Immature natural killer cell (primary cell): Measurements from ENCODE around the gene PGAM4. TPM values are rescaled to one million over a fixed set of nuclear protein-coding genes. Genes with fewer than 3 reads are reported as not detected.
A peak's percentile ranks its signal among the peaks of the same experiment; 100 is the strongest.
"Not testable (repeated sequence)": the region's sequence is repeated elsewhere in the genome, so short reads cannot be mapped to it uniquely, and the experiment has no call there.

ENCODE experiments used
- DNase-seq, 3 donors: peaks; one replicate each; pipeline ENCODE4 v3.0.0; 2022; ENCODE audit warnings: mixed read lengths in 1 of 3
- H3K27ac Mint-ChIP-seq, 6 donors: one replicate each; pipeline ENCODE4 v1.8.0; 2020; ENCODE audit warnings: mixed read lengths in 6 of 6, mild to moderate bottlenecking in 5 of 6, inconsistent platforms in 4 of 6, moderate library complexity in 3 of 6
- H3K27me3 Mint-ChIP-seq, 3 donors: one replicate each; pipeline ENCODE4 v1.8.0; 2020 to 2021; ENCODE audit warnings: low read depth in 3 of 3, mild to moderate bottlenecking in 3 of 3, mixed read lengths in 3 of 3, moderate library complexity in 3 of 3, inconsistent platforms in 1 of 3
- H3K36me3 Mint-ChIP-seq, 3 donors: one replicate each; pipeline ENCODE4 v1.8.0; 2020; ENCODE audit warnings: mixed read lengths in 3 of 3, inconsistent platforms in 2 of 3, mild to moderate bottlenecking in 2 of 3
- H3K4me1 Mint-ChIP-seq, 2 donors: one replicate each; pipeline ENCODE4 v1.8.0; 2020; ENCODE audit warnings: inconsistent platforms in 2 of 2, mild to moderate bottlenecking in 2 of 2, mixed read lengths in 2 of 2, moderate library complexity in 1 of 2
- H3K4me3 Mint-ChIP-seq, 5 donors: one replicate each; pipeline ENCODE4 v1.8.0; 2020; ENCODE audit warnings: mild to moderate bottlenecking in 5 of 5, mixed read lengths in 5 of 5, inconsistent platforms in 3 of 5, moderate library complexity in 3 of 5
- H3K9me3 Mint-ChIP-seq, 6 donors: one replicate each; pipeline ENCODE4 v1.8.0; 2020; ENCODE audit warnings: mild to moderate bottlenecking in 6 of 6, mixed read lengths in 6 of 6, inconsistent platforms in 4 of 6, moderate library complexity in 3 of 6
- polyA plus RNA-seq, 3 donors: library from polyadenylated mRNA; unstranded; fragments of 300-500 nt; fragmentation: Illumina TruSeq; gene quantifications; one replicate each; pipeline ENCODE4 v1.2.3, GENCODE V29; 2021

PGAM4 gene
- polyA plus RNA-seq, 3 donors from 2014 or later: 0.38 to 0.52 TPM; not detected in 1

DNA sequence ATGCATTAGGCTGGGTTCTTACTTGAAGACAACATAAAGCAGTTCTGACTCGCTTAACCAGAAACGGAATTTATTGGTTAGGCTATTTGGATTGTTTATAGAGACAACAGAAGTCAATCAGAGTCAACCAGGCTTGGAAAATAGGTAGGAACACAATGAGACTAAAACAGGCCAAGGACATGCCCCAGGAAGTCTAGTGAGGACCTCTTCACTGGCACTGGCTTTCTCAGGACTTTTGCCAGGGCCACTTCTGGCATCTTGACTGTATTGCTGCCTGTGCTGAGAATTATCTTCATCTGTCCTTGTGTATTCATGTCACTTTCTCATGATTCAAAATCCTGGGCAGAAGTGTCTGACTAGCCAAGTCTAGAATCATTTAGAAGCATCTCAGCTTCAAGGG, 19.6 kb downstream of the PGAM4 start:
- no peak overlapping the region for H3K4me3 Mint-ChIP-seq
- no peaks in the 10 kb centered on the region for H3K9me3 Mint-ChIP-seq
- peaks cover 0 to 3% (median 0%) of the 10 kb centered on the region in 3 donors for H3K36me3 Mint-ChIP-seq
- H3K27me3 Mint-ChIP-seq: peaks cover 0 to 4% (median 0%) of the 10 kb centered on the region in 3 donors
- H3K4me1 Mint-ChIP-seq: peaks cover 0 to 14% of the 10 kb centered on the region in 2 donors
- H3K27ac Mint-ChIP-seq: no peak overlapping the region
- no peak for DNase-seq

GRCh38 chrX:77946571-77946970, 22.9 kb downstream of the PGAM4 start:
- Mint-ChIP-seq H3K9me3 (no peaks in the 10 kb centered on the region), H3K36me3 (peaks cover 0 to 3% (median 0%) of the 10 kb centered on the region in 3 donors), H3K27ac (no peak overlapping the region), H3K27me3 (peaks cover 0 to 4% (median 3%) of the 10 kb centered on the region in 3 donors), H3K4me1 (peaks cover 3 to 6% of the 10 kb centered on the region in 2 donors), H3K4me3 (no peak overlapping the region)
- DNase-seq: no peak

DNA sequence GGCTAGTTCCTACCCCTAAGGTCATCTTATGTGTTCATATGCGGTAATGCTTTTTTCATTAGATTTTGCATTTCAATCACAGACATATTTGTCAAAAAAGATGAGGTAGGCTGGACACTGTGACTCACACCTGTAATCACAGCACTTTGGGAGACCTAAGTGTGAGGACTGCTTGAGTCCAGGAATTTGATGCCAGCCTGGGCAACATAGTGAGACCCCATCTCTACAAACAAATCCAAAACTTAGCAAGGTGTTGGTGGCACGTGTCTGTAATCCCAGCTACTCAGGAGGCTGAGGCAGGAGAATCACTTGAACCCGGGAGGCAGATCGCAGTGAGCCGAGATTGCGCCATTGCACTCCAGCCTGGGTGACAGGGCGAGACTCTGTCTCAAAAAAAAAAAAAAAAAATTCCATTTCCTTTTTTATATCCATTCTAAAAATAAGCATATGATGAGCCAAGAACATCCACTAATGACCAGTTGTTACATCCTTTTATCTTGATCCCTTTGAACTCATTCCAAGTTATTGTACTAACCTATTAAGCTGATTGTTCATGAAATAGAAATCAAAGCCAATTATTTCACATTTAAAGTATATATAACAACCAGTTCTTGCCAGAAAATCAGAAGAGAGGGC, 23.4 kb downstream of the PGAM4 start:
- Mint-ChIP-seq H3K4me1 (peaks cover 3 to 6% of the 10 kb centered on the region in 2 donors), H3K9me3 (no peaks in the 10 kb centered on the region), H3K36me3 (peaks cover 0 to 3% (median 0%) of the 10 kb centered on the region in 3 donors), H3K27me3 (peaks cover 0 to 3% (median 1%) of the 10 kb centered on the region in 3 donors), H3K27ac (no peak overlapping the region), H3K4me3 (no peak overlapping the region)
- no peak for DNase-seq

DNA sequence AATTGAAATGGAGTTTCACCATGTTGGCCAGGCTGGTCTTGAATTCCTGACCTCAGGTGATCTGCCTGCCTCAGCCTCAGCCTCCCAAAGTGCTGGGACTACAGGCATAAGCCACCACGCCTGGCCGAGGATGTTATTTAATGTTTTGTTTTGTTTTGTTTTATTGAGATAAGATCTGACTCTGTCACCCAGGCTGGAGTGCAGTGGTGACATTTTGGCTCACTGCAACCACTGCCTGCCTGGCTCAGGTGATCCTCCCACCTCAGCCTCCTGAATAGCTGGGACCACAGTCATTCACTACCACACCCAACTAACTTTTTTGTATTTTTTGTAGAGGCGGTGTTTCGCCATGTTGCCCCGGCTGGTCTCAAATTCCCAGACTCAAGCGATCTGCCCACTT, 24.4 kb downstream of the PGAM4 start:
- not testable (repeated sequence) for H3K36me3 Mint-ChIP-seq, H3K27me3 Mint-ChIP-seq, DNase-seq, H3K4me1 Mint-ChIP-seq, H3K27ac Mint-ChIP-seq, H3K4me3 Mint-ChIP-seq, H3K9me3 Mint-ChIP-seq

GRCh38 chrX:77938083-77938680, 31.3 kb downstream of the PGAM4 start:
- Mint-ChIP-seq H3K27ac (no peak overlapping the region), H3K4me1 (peaks cover under 1 to 2% of the 10 kb centered on the region in 2 donors), H3K4me3 (no peak overlapping the region), H3K9me3 (no peaks in the 10 kb centered on the region), H3K36me3 (no peaks in the 10 kb centered on the region), H3K27me3 (peaks cover 0 to 1% (median 1%) of the 10 kb centered on the region in 3 donors)
- no peak for DNase-seq

DNA sequence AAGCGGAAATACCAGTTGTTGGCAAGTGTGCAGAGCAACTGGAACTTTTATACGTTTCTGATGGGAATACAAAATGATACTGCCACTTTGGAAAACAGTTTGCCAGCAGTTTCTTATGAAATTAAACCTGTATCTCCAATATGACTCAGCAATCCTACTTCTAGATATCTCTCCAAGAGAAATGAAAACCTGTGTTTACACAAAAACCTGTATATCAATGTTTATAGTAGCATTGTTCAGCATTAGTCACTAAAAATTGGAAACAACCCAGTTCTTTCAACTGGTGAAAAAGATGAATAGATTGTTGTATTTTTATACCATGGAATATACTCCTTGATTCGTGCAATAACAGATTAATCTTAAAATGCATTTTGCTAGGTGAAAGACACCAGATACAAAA, 32.1 kb downstream of the PGAM4 start:
- Mint-ChIP-seq H3K27me3 (peaks cover 0 to 1% (median 0%) of the 10 kb centered on the region in 3 donors), H3K4me3 (no peak overlapping the region), H3K36me3 (no peaks in the 10 kb centered on the region), H3K4me1 (peaks cover 4 to 5% of the 10 kb centered on the region in 2 donors), H3K9me3 (no peaks in the 10 kb centered on the region), H3K27ac (no peak overlapping the region)
- no peak for DNase-seq

DNA sequence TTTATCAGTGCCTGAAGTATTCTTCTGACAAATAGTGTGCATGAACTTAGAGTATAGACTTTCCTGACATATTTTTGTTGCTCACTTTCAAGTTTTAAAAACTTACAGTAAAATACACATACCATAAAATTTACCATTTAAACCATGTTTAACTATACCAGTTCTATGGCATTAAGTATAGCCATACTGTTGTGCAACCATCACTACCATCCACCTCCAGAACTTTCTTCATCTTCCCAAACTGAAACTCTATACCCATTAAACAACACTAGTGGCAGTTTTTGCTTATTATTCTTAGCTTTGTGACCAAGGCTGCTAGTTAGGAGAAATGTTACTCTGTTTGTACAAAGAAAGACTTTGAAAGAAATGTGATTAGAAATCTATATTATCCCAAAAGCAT, 33.1 kb downstream of the PGAM4 start:
- Mint-ChIP-seq H3K4me1 (peaks cover 2 to 5% of the 10 kb centered on the region in 2 donors), H3K36me3 (no peaks in the 10 kb centered on the region), H3K27ac (no peak overlapping the region), H3K9me3 (no peaks in the 10 kb centered on the region), H3K27me3 (peaks cover 0 to 1% (median 0%) of the 10 kb centered on the region in 3 donors), H3K4me3 (no peak overlapping the region)
- DNase-seq: no peak

- DNase-seq: no peak
- H3K9me3 Mint-ChIP-seq: no peaks in the 10 kb centered on the region
- peaks cover 0 to 1% (median 0%) of the 10 kb centered on the region in 3 donors for H3K27me3 Mint-ChIP-seq
- no peaks in the 10 kb centered on the region for H3K36me3 Mint-ChIP-seq
- no peak overlapping the region for H3K4me3 Mint-ChIP-seq
- no peak overlapping the region for H3K27ac Mint-ChIP-seq
- H3K4me1 Mint-ChIP-seq: peaks cover 2 to 5% of the 10 kb centered on the region in 2 donors
Measured at GRCh38 chrX:77935886-77936285, 33.6 kb downstream of the PGAM4 start.

GRCh38 chrX:77930581-77930980, 38.9 kb downstream of the PGAM4 start:
- Mint-ChIP-seq H3K27me3 (peaks cover 0 to 1% (median 0%) of the 10 kb centered on the region in 3 donors), H3K36me3 (no peaks in the 10 kb centered on the region), H3K4me3 (no peak overlapping the region), H3K27ac (no peak overlapping the region), H3K4me1 (peaks cover 12 to 24% of the 10 kb centered on the region in 2 donors), H3K9me3 (no peaks in the 10 kb centered on the region)
- no peak for DNase-seq

DNA sequence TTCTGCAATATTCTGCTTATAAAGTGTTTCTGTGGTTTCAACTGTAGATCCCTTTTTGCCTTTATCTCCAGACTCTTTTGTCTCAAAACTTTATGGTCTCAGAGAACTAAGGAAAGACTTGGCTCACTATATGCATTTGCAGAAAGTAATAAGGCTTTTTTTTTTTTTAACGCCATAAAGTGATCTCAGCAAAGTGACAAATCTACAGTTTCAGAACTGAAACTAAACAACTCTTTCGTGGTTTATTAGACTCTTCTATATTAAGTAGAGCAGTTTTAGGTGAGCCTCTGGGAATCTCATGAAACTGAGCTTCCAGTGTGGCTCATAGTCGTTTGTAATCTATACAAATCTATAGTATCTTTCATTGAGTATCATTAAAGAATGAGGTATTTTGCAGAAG, 43.7 kb downstream of the PGAM4 start:
- Mint-ChIP-seq H3K27me3 (peaks cover 0 to 4% (median 1%) of the 10 kb centered on the region in 3 donors), H3K36me3 (no peaks in the 10 kb centered on the region)

GRCh38 chrX:77924320-77924859, 45.0 kb downstream of the PGAM4 start:
- DNase-seq: no peak
- Mint-ChIP-seq H3K4me3 (no peak overlapping the region), H3K27me3 (peaks cover 0 to 8% (median 1%) of the 10 kb centered on the region in 3 donors), H3K27ac (peak overlapping the region in 1 of 6 donors; percentile 46), H3K36me3 (no peaks in the 10 kb centered on the region), H3K4me1 (peaks cover 16 to 28% of the 10 kb centered on the region in 2 donors), H3K9me3 (no peaks in the 10 kb centered on the region)

More for the DNA sequence above, 43.7 kb downstream of the PGAM4 start:
- no peaks in the 10 kb centered on the region for H3K9me3 Mint-ChIP-seq
- peak overlapping the region in 2 of 5 donors; percentile 44 to 53 for H3K4me3 Mint-ChIP-seq
- H3K27ac Mint-ChIP-seq: peak overlapping the region in 4 of 6 donors; percentile 35 to 63 (median 43)
- DNase-seq: no peak
- H3K4me1 Mint-ChIP-seq: peaks cover 12 to 22% of the 10 kb centered on the region in 2 donors

GRCh38 chrX:77922787-77923186, 46.7 kb downstream of the PGAM4 start:
- no peaks in the 10 kb centered on the region for H3K36me3 Mint-ChIP-seq
- H3K27me3 Mint-ChIP-seq: peaks cover 0 to 9% (median 1%) of the 10 kb centered on the region in 3 donors
- peak overlapping the region in 2 of 6 donors; percentile 12 to 50 for H3K27ac Mint-ChIP-seq
- no peak for DNase-seq
- H3K4me3 Mint-ChIP-seq: no peak overlapping the region
- H3K4me1 Mint-ChIP-seq: peaks cover 28 to 35% of the 10 kb centered on the region in 2 donors
- no peaks in the 10 kb centered on the region for H3K9me3 Mint-ChIP-seq

DNA sequence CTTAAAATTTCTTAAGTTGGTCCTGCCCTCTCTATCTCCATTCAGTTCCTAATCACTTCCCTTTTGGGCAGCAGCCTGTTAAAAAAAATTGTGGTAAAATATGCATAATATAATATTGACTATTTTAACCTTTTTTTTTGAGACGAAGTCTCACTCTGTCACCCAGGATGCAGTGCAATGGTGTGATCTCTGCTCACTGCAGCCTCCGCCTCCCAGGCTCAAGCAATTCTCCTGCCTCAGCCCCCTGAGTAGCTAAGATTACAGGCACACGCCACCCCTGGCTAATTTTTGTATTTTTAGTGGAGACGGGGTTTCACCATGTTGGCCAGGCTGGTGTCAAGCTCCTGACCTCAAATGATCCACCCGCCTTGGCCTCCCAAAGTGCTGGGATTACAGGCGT, 50.1 kb downstream of the PGAM4 start:
- H3K4me1 Mint-ChIP-seq: peaks cover 30 to 33% of the 10 kb centered on the region in 2 donors
- DNase-seq: peak in 2 of 3 donors; percentile 9 to 17
- H3K36me3 Mint-ChIP-seq, H3K27me3 Mint-ChIP-seq, H3K9me3 Mint-ChIP-seq: not testable (repeated sequence)
- H3K4me3 Mint-ChIP-seq: peak overlapping the region; percentile 10 to 60 (median 26)
- H3K27ac Mint-ChIP-seq: peak overlapping the region; percentile 27 to 87 (median 70)

- H3K36me3 Mint-ChIP-seq: no peaks in the 10 kb centered on the region
- H3K27ac Mint-ChIP-seq: peak overlapping the region in 4 of 6 donors; percentile 60 to 93 (median 89)
- DNase-seq: no peak
- H3K9me3 Mint-ChIP-seq: no peaks in the 10 kb centered on the region
- peaks cover 30 to 33% of the 10 kb centered on the region in 2 donors for H3K4me1 Mint-ChIP-seq
- H3K4me3 Mint-ChIP-seq: peak overlapping the region in 1 of 5 donors; percentile 22
- peaks cover 0 to 9% (median 3%) of the 10 kb centered on the region in 3 donors for H3K27me3 Mint-ChIP-seq
Measured at GRCh38 chrX:77918568-77918967, 50.9 kb downstream of the PGAM4 start.
